ENCODE measurements around the gene AQP12B. TPM values are rescaled to one million over a fixed set of nuclear protein-coding genes. Genes with fewer than 3 reads are reported as not detected.
"Not testable (repeated sequence)": the region's sequence is repeated elsewhere in the genome, so short reads cannot be mapped to it uniquely, and the experiment has no call there.

The AQP12B gene
- total and polyA plus RNA-seq, 3 donors from 2014 or later = not detected

DNA sequence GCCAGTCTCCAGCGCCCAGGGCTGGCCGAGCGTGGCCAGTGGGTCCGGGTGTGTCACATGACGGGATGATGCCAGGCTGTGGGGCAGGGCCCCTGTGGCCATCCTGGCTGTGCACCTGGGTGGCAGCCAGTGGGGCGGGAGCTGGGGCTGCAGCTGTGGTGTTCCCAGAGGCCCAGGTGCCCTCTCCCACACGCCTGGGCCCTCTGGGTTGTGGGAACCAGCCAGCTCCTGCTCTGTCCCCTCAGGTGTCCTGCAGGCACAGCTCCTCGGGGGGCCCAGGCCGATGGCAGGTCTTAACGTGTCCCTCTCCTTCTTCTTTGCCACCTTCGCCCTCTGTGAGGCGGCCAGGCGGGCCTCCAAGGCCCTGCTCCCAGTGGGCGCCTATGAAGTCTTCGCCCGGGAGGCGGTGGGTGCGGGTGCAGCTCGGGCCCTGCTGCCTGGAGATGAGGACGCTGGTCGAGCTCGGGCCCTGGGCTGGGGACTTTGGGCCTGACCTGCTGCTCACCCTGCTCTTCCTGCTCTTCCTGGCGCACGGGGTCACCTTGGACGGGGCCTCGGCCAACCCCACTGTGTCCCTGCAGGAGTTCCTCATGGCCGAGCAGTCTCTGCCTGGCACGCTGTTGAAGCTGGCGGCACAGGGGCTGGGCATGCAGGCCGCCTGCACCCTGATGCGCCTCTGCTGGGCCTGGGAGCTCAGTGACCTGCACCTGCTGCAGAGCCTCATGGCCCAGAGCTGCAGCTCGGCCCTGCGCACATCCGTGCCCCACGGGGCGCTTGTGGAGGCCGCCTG lies 9.1 kb upstream of the AQP12B start, which contains the start of gene AQP12A:
Gene AQP12A (plus strand): TSS at position 236 of the 790 bp plus-strand sequence. CDS start 48 bp downstream, at position 284.
- H3K4me3 ChIP-seq; H3K4me1 ChIP-seq; H3K36me3 ChIP-seq (ENCODE audit: low read depth, missing control alignments); H3K9me3 ChIP-seq; H3K27ac ChIP-seq; intact Hi-C loops (cut with DNase I; ENCODE audit: low total_unique reads); H3K27me3 ChIP-seq; DNase-seq: not testable (repeated sequence)
- 91 to 93% methylated on average over 12 to 19 of the region's 37 CpGs for WGBS, 2 donors

DNA sequence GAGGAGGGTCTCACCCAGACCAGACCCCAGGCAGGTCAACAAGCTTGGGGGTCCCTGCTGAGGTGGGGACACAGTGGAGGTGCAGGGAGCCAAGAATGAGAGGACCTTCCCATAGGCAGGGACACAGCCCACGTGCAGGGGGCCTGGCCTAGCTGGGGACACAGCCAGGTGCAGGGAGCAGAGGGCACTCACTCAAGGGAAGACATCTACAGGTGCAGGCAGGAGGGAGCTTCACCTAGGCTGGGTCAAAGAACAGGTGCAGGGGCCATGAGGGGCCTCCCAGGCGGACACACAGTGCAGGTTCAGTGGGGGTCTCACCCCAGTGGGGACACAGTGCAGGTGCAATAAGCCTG lies 8.4 kb upstream of the AQP12B start:
- H3K36me3 ChIP-seq (ENCODE audit: low read depth, missing control alignments); intact Hi-C loops (cut with DNase I; ENCODE audit: low total_unique reads); H3K9me3 ChIP-seq; H3K4me1 ChIP-seq; H3K27me3 ChIP-seq; H3K4me3 ChIP-seq; H3K27ac ChIP-seq; DNase-seq: not testable (repeated sequence)
- 100% methylated on average over 1 of the region's 2 CpGs; no CpG with 5 or more reads in 1 of the 2 donors for WGBS, 2 donors

DNA sequence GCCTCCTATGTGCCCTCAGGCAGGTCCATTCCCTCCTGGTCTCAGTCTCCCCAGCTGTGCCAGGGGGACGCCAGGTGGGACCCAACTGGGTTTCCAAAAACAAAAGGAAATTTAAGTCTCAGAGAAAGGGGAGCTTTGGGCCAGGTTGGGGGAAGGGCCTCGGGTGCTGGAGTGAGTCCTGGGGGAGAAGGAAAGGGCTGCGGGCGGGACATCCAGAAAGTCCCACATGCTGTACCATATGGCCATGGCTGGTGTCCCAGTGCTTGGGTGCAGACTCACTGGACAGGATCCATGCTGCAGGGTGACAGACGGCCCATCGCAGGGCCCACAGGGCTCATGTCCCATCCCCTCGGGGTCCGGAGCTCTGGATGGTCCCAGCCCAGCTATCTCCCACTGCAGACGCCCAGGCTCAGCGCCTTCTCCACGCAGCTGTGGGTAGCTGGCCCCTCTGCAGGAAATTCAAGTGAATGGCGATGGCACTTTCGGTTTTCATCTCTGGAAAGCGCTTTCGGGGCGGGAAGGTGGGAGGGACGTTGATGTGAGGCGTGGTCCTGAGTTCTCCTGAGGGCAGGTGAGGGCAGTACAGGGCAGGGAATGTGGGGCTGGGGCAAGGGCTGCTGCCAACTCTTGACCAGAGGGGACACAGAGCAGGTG lies 7.9 kb upstream of the AQP12B start:
- intact Hi-C loops (cut with DNase I; ENCODE audit: low total_unique reads); H3K9me3 ChIP-seq; H3K36me3 ChIP-seq (ENCODE audit: low read depth, missing control alignments); H3K27me3 ChIP-seq; DNase-seq; H3K4me1 ChIP-seq; H3K27ac ChIP-seq; H3K4me3 ChIP-seq: not testable (repeated sequence)
- 90 to 99% methylated on average over 7 to 8 of the region's 18 CpGs for WGBS, 2 donors

DNA sequence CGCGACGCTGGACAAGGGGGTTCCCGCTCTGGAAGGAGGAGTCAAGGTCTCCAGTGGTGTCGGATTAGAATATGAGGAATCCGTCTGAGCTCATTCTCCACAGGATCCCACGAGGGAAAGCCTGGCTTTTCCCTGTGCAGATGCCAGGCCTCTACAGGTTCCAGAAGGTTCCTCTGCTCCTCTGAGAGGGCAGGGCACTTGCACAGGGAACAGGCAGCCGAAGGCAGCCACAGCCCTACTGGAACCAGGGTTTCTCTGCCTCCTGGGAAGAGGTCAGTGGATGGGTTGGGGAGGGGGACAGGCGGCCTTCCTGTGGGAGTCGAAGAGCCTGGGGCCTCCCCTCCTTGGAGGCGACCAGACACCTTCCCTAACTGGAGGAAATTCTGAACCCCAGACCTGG lies 7.3 kb upstream of the AQP12B start:
- 76 to 79% methylated on average over 11 of the region's 11 CpGs for WGBS, 2 donors
- no peak for DNase-seq
- intact Hi-C loops (cut with DNase I; ENCODE audit: low total_unique reads) = no loop called here

DNA sequence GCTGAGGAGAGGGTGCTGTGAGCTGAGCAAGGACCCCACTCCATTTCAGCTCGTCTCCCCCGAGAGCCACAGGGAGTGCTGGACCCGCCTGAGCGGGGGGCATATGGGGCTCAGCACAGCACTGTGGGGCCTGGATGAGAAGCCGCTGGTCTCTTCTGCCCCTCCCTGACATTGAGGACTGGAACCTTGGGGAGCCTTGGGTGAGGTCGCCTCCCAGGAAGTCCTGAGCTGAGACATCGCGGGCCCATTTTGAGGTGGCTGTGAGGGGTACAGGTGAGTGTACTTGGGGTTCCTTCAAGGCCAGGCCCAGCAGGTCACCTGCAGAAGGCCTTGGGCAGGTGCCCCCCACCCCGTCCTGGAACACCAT lies 5.9 kb upstream of the AQP12B start:
- WGBS, 2 donors = 93 to 100% methylated on average over 4 to 9 of the region's 9 CpGs
- H3K27ac ChIP-seq = no peak overlapping the region
- no peak for TF ChIP-seq POLR2A (IDR thresholded peaks at IDR 0.05)
- TF ChIP-seq, protein P1, sequence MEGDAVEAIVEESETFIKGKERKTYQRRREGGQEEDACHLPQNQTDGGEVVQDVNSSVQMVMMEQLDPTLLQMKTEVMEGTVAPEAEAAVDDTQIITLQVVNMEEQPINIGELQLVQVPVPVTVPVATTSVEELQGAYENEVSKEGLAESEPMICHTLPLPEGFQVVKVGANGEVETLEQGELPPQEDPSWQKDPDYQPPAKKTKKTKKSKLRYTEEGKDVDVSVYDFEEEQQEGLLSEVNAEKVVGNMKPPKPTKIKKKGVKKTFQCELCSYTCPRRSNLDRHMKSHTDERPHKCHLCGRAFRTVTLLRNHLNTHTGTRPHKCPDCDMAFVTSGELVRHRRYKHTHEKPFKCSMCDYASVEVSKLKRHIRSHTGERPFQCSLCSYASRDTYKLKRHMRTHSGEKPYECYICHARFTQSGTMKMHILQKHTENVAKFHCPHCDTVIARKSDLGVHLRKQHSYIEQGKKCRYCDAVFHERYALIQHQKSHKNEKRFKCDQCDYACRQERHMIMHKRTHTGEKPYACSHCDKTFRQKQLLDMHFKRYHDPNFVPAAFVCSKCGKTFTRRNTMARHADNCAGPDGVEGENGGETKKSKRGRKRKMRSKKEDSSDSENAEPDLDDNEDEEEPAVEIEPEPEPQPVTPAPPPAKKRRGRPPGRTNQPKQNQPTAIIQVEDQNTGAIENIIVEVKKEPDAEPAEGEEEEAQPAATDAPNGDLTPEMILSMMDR (IDR thresholded peaks at IDR 0.05) = no peak
- H3K4me3 ChIP-seq = no peak overlapping the region
- no peak for DNase-seq
- no peaks in the 10 kb centered on the region for H3K27me3 ChIP-seq
- no peaks in the 10 kb centered on the region for H3K36me3 ChIP-seq (ENCODE audit: low read depth, missing control alignments)
- H3K9me3 ChIP-seq = no peaks in the 10 kb centered on the region
- intact Hi-C loops (cut with DNase I; ENCODE audit: low total_unique reads) = no loop called here
- H3K4me1 ChIP-seq = no peaks in the 10 kb centered on the region

More for the DNA sequence above, 7.3 kb upstream of the AQP12B start:
- no peaks in the 10 kb centered on the region for H3K9me3 ChIP-seq
- no peaks in the 10 kb centered on the region for H3K27me3 ChIP-seq
- H3K4me3 ChIP-seq = no peak overlapping the region
- no peaks in the 10 kb centered on the region for H3K4me1 ChIP-seq
- no peaks in the 10 kb centered on the region for H3K36me3 ChIP-seq (ENCODE audit: low read depth, missing control alignments)
- TF ChIP-seq, protein P1 (IDR thresholded peaks at IDR 0.05) = no peak
- no peak for TF ChIP-seq POLR2A (IDR thresholded peaks at IDR 0.05)
- no peak overlapping the region for H3K27ac ChIP-seq

DNA sequence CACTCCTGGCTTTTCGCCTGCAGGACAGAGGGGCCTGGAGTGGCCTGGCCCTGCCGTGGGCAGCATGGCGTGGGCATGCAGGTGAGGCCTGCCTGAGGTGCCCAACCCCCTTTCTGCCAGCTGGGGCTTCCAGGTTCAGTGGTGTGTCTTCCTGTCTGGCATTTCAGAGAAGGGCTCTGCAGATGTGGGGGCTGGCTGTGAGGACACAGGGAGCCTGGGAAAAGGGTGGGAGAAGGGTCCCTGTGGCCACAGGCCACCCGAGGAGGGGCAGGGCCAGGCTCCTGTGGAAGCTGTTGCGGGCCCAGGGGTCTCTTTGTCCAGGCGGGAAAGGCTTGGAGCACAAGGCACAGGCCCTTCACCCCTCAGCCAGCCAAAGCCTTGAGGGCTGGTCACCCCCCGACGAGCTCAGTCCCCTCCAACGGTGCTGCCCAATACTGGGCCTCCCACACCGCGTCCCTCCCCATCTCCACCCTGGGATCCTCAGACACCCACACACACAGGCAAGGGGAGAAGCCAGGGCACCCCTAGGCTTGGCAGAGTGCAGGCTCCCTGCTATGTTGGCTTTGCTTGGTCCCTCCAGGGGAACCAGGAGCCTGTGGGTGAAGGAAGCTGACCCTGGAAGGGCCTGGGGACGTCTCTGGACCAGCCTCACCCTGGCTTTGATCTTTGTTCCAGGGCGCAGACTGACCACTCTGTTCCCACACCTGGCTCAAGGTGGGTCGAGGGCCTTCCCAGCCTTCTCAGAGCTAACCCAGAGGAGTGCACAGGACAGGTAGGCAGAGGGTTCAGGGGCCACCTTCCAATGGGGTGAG lies 5.3 kb upstream of the AQP12B start:
- Histone ChIP-seq H3K27me3 (no peaks in the 10 kb centered on the region), H3K36me3 (ENCODE audit: low read depth, missing control alignments) (no peaks in the 10 kb centered on the region), H3K9me3 (no peaks in the 10 kb centered on the region), H3K4me3 (no peak overlapping the region), H3K27ac (no peak overlapping the region), H3K4me1 (no peaks in the 10 kb centered on the region)
- DNase-seq = no peak
- 85 to 87% methylated on average over 4 to 13 of the region's 14 CpGs for WGBS, 2 donors
- intact Hi-C loops (cut with DNase I; ENCODE audit: low total_unique reads) = no loop called here
- TF ChIP-seq, protein P1 (IDR thresholded peaks at IDR 0.05) = no peak
- no peak for TF ChIP-seq POLR2A (IDR thresholded peaks at IDR 0.05)

Data from testis (tissue), 3 donors.